ENCODE results near the gene ACHE.

The ACHE gene

DNA sequence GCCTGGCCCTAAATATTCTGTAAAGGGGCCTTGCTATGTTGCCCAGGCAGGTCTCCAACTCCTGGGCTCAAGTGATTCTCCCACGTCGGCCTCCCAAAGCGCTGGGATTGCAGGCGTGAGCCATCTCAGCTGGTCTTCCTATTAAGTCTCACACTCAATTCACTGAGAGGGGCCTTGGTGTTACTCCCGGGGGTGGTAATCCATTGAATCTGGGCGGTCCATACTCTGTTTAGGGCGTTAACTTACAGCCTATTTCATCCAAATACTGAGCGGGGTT is 21.4 kb downstream of the ACHE start:
- no peaks in the 10 kb centered on the region for H3K9me3 ChIP-seq (ENCODE audit: insufficient read depth, low read length)
- H3K4me1 ChIP-seq (ENCODE audit: low read length) = peaks cover 16% of the 10 kb centered on the region
- H3K4me3 ChIP-seq (ENCODE audit: low read length) = peak overlapping the region; percentile 94
- H3K27me3 ChIP-seq (ENCODE audit: low read depth, low read length) = no peaks in the 10 kb centered on the region
- peaks cover 56% of the 10 kb centered on the region for H3K36me3 ChIP-seq (replicated peaks; ENCODE audit: low read depth, low read length)
- H3K79me2 ChIP-seq (ENCODE audit: low read length) = peaks cover 52% of the 10 kb centered on the region
- peak overlapping the region; percentile 91 for H3K4me2 ChIP-seq (ENCODE audit: low read length)
- no peak for TF ChIP-seq EZH2phosphoT487 (IDR thresholded peaks at IDR 0.05; ENCODE audit: low read depth)
- peak overlapping the region; percentile 68 for H3K27ac ChIP-seq (ENCODE audit: low read length)
- 0 out of 2 replicates have a peak overlapping the region, but pooled peaks have one; percentile 19 for H2AFZ ChIP-seq (ENCODE audit: low read depth, low read length)
- H4K20me1 ChIP-seq (ENCODE audit: insufficient read depth, low read length) = peaks cover 33% of the 10 kb centered on the region
- H3K9ac ChIP-seq (ENCODE audit: low read length) = peak overlapping the region; percentile 85

DNA sequence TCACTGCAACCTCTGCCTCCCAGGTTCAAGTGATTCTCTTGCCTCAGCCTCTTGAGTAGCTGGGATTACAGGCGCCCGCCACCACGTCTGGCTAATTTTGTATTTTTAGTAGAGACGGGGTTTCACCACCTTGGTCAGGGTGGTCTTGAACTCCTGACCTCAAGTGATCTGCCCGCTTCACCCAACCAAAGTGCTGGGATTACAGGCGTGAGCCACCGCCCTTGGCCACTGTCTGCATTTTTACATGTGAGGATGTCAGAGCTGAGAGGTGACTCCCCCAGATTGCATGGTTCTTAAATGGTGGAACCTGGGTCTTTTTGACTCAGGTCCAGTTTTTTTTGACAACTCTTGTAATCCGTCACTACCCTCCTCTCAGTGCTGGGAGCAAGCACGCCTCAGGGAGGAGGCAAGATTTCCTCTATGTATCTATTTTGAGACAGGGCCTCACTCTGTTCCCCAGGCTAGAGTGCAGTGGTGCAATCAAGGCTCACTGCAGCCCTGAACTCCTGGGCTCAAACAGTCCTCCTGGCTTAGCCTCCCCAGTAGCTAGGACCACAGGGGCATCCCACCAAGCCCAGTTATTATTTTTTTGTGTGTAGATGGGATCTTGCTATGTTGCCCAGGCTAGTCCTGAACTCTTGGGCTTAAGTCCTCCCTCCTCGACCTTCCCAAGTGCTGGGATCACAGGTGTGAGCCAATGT is 21.9 kb downstream of the ACHE start:
- peak overlapping the region; percentile 91 for H3K4me2 ChIP-seq (ENCODE audit: low read length)

DNA sequence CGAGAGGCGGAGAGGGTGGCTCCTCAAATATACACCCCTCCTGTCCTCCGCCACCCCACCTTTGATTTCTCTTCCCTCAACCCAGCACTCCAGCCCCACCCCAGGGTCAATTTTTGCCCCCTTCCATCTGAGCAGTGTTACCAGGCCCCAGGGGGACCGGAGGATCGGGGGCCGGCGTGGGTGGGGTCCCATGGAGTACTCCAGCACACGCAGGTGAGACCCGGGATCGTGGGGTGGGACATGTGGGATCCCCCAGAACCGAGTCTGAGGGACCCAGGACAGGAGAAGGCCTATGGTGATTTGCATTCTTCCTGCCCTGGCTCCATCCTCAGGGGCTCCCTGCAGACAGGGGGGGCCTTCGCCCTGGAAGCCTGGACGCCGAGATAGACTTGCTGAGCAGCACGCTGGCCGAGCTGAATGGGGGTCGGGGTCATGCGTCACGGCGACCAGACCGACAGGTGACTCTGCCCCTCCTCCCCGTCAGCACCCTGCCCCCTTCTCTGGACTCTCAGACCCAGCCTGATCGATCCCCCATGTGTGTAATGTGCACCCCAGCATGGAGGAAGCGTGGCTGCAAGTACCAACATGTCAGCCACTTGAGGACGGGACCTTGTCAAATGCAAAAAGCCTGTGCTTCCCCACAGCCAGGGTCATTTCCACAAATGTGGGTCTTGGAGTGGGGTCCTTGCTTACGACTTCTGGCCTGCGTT is 27.8 kb downstream of the ACHE start:
- Histone ChIP-seq H3K4me3 (ENCODE audit: low read length) (peak overlapping the region; percentile 91), H3K9ac (ENCODE audit: low read length) (peak overlapping the region; percentile 99), H3K27ac (ENCODE audit: low read length) (peak overlapping the region; percentile 79), H3K27me3 (ENCODE audit: low read depth, low read length) (no peaks in the 10 kb centered on the region), H4K20me1 (ENCODE audit: insufficient read depth, low read length) (no peaks in the 10 kb centered on the region), H3K4me1 (ENCODE audit: low read length) (peaks cover 15% of the 10 kb centered on the region), H3K36me3 (replicated peaks; ENCODE audit: low read depth, low read length) (peaks cover 13% of the 10 kb centered on the region), H2AFZ (ENCODE audit: low read depth, low read length) (peak overlapping the region; percentile 29; the same call in 1 of the 2 replicates), H3K4me2 (ENCODE audit: low read length) (peak overlapping the region; percentile 89), H3K9me3 (ENCODE audit: insufficient read depth, low read length) (no peaks in the 10 kb centered on the region), H3K79me2 (ENCODE audit: low read length) (peaks cover 25% of the 10 kb centered on the region)
- TF ChIP-seq, protein P1, sequence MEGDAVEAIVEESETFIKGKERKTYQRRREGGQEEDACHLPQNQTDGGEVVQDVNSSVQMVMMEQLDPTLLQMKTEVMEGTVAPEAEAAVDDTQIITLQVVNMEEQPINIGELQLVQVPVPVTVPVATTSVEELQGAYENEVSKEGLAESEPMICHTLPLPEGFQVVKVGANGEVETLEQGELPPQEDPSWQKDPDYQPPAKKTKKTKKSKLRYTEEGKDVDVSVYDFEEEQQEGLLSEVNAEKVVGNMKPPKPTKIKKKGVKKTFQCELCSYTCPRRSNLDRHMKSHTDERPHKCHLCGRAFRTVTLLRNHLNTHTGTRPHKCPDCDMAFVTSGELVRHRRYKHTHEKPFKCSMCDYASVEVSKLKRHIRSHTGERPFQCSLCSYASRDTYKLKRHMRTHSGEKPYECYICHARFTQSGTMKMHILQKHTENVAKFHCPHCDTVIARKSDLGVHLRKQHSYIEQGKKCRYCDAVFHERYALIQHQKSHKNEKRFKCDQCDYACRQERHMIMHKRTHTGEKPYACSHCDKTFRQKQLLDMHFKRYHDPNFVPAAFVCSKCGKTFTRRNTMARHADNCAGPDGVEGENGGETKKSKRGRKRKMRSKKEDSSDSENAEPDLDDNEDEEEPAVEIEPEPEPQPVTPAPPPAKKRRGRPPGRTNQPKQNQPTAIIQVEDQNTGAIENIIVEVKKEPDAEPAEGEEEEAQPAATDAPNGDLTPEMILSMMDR (IDR thresholded peaks at IDR 0.05; ENCODE audit: low read depth, low read length) = no peak
- no peak for TF ChIP-seq EZH2phosphoT487 (IDR thresholded peaks at IDR 0.05; ENCODE audit: low read depth)

More for the DNA sequence above, 21.9 kb downstream of the ACHE start:
- Histone ChIP-seq H3K4me1 (ENCODE audit: low read length) (peaks cover 20% of the 10 kb centered on the region), H3K9ac (ENCODE audit: low read length) (peak overlapping the region; percentile 85; the same call in 1 of the 2 replicates), H3K9me3 (ENCODE audit: insufficient read depth, low read length) (no peaks in the 10 kb centered on the region), H3K27ac (ENCODE audit: low read length) (0 out of 2 replicates have a peak overlapping the region, but pooled peaks have one; percentile 68), H2AFZ (ENCODE audit: low read depth, low read length) (no peak overlapping the region), H3K36me3 (replicated peaks; ENCODE audit: low read depth, low read length) (peaks cover 53% of the 10 kb centered on the region), H3K4me3 (ENCODE audit: low read length) (peak overlapping the region; percentile 94), H3K79me2 (ENCODE audit: low read length) (peaks cover 52% of the 10 kb centered on the region), H3K27me3 (ENCODE audit: low read depth, low read length) (no peaks in the 10 kb centered on the region), H4K20me1 (ENCODE audit: insufficient read depth, low read length) (peaks cover 29% of the 10 kb centered on the region)
- no peak for TF ChIP-seq EZH2phosphoT487 (IDR thresholded peaks at IDR 0.05; ENCODE audit: low read depth)
- TF ChIP-seq, protein P1 (IDR thresholded peaks at IDR 0.05; ENCODE audit: low read depth, low read length) = no peak

DNA sequence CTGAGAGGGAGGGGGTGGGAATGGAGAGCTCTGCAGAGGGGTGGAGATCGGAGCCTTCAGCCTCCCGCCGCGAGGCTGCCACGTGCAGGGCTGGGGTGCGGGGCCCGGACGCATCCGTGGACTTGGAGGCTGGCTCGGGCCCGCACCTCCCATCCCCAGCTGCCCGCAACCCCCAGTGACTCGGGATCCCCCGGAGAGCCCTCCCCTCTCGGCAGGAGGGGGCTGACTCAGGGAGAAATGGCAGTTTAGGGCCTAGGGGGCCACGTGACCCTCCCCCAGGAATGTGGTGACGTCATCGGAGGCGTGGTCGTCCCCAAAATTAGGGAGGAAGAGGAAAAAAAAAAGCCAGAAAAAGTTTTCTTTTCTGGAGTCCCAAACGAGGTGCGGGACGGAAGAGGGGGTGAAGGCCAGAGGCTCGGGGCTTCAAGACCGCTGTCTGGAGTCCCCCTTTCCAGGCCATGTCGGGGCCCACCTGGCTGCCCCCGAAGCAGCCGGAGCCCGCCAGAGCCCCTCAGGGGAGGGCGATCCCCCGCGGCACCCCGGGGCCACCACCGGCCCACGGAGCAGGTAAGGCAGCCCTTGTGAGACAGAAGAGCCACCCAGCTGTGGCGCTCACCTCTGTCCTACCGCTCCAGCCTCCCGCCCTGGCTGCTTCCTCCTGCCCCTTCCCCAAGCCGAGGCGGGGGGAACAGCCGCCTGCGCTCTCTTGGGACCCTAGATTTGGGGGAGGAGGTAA is 28.5 kb downstream of the ACHE start, which contains the start of gene TRIP6:
Gene TRIP6 (plus strand): TSS at position 348 of the 736 bp plus-strand sequence. CDS start 111 bp downstream, at position 459.
- peak within 1 kb of the TSS; percentile 91 for H3K4me3 ChIP-seq (ENCODE audit: low read length)
- peaks cover 25% of the 10 kb centered on the region for H3K79me2 ChIP-seq (ENCODE audit: low read length)
- H3K27me3 ChIP-seq (ENCODE audit: low read depth, low read length) = no peaks in the 10 kb centered on the region
- H4K20me1 ChIP-seq (ENCODE audit: insufficient read depth, low read length) = no peaks in the 10 kb centered on the region
- H3K4me1 ChIP-seq (ENCODE audit: low read length) = peaks cover 17% of the 10 kb centered on the region
- no peak for TF ChIP-seq EZH2phosphoT487 (IDR thresholded peaks at IDR 0.05; ENCODE audit: low read depth)
- TF ChIP-seq, protein P1 (IDR thresholded peaks at IDR 0.05; ENCODE audit: low read depth, low read length) = no peak
- peak within 1 kb of the TSS; percentile 47; the same call in 1 of the 2 replicates for H2AFZ ChIP-seq (ENCODE audit: low read depth, low read length)
- peak within 1 kb of the TSS; percentile 99 for H3K9ac ChIP-seq (ENCODE audit: low read length)
- H3K4me2 ChIP-seq (ENCODE audit: low read length) = peak within 1 kb of the TSS; percentile 89
- H3K27ac ChIP-seq (ENCODE audit: low read length) = peak within 1 kb of the TSS; percentile 79
- no peaks in the 10 kb centered on the region for H3K9me3 ChIP-seq (ENCODE audit: insufficient read depth, low read length)
- peaks cover 16% of the 10 kb centered on the region for H3K36me3 ChIP-seq (replicated peaks; ENCODE audit: low read depth, low read length)

All from OCI-LY3 (cell line).